Neural progenitor cell (in vitro differentiated cells): Measurements from ENCODE around the gene OR2T6. TPM values are rescaled to one million over a fixed set of nuclear protein-coding genes. Genes with fewer than 3 reads are reported as not detected.

Experiments used
- DNase-seq: peaks from one replicate; pipeline ENCODE4 v3.0.0-alpha.2; 2016; ENCODE audit warnings: low spot score
- H2AFZ ChIP-seq: fragments of 200-600 bp; sonication (generic); replicated peaks from 2 replicates; pipeline ENCODE4 v1.6.1; 2016; ENCODE audit warnings: antibody characterized with exemption
- H3F3A ChIP-seq: fragments of 200-600 bp; sonication (generic); 2 replicates; pipeline ENCODE4 v1.6.1; 2016; ENCODE audit warnings: antibody characterized with exemption, low read depth
- H3K27ac ChIP-seq: fragments of 200-600 bp; sonication (generic); 2 replicates; pipeline ENCODE4 v1.5.1; 2016; ENCODE audit warnings: mild to moderate bottlenecking
- H3K27me3 ChIP-seq: fragments of 200-600 bp; sonication (generic); 2 replicates; pipeline ENCODE4 v1.6.1; 2016; ENCODE audit warnings: mild to moderate bottlenecking, moderate library complexity
- H3K36me3 ChIP-seq: fragments of 200-600 bp; sonication (generic); 2 replicates; pipeline ENCODE4 v1.5.1; 2016
- H3K4me1 ChIP-seq: fragments of 200-600 bp; sonication (generic); 2 replicates; pipeline ENCODE4 v1.6.1; 2016; ENCODE audit warnings: mixed run types
- H3K4me2 ChIP-seq: fragments of 200-600 bp; sonication (generic); 2 replicates; pipeline ENCODE4 v1.6.1; 2016
- H3K4me3 ChIP-seq: fragments of 200-600 bp; sonication (generic); 2 replicates; pipeline ENCODE4 v1.5.1; 2016
- H3K79me2 ChIP-seq: fragments of 200-600 bp; sonication (generic); 2 replicates; pipeline ENCODE4 v1.6.1; 2016; ENCODE audit warnings: low read depth
- H3K9ac ChIP-seq: fragments of 200-600 bp; sonication (generic); 2 replicates; pipeline ENCODE4 v1.6.1; 2016
- H3K9me3 ChIP-seq: fragments of 200-600 bp; sonication (generic); 2 replicates; pipeline ENCODE4 v1.5.1; 2016; ENCODE audit warnings: low read depth
- H4K20me1 ChIP-seq: fragments of 200-600 bp; sonication (generic); 2 replicates; pipeline ENCODE4 v1.6.1; 2016; ENCODE audit warnings: low read depth
- H3K27ac Mint-ChIP-seq: 3 replicates; pipeline ENCODE4 v1.8.0; 2021; ENCODE audit warnings: mixed read lengths
- H3K27me3 Mint-ChIP-seq: 2 replicates; pipeline ENCODE4 v1.8.0; 2022; ENCODE audit warnings: low read depth, mild to moderate bottlenecking, inconsistent platforms, moderate library complexity, mixed read lengths; ENCODE audit not compliant: insufficient read depth
- H3K36me3 Mint-ChIP-seq: 3 replicates; pipeline ENCODE4 v1.8.0; 2021; ENCODE audit warnings: mixed read lengths
- H3K4me1 Mint-ChIP-seq: 3 replicates; pipeline ENCODE4 v1.8.0; 2021; ENCODE audit warnings: mixed read lengths
- H3K4me3 Mint-ChIP-seq: 3 replicates; pipeline ENCODE4 v1.8.0; 2021; ENCODE audit warnings: mild to moderate bottlenecking, moderate library complexity, mixed read lengths
- H3K9me3 Mint-ChIP-seq: 3 replicates; pipeline ENCODE4 v1.8.0; 2020; ENCODE audit warnings: mixed read lengths
- EZH2 ChIP-seq: fragments of 200-600 bp; sonication (generic); IDR thresholded peaks from 2 replicates; pipeline ENCODE4 v1.6.1; 2017; ENCODE audit warnings: antibody characterized with exemption, mild to moderate bottlenecking, moderate library complexity
- EZH2phosphoT487 ChIP-seq: fragments of 200-600 bp; sonication (generic); IDR thresholded peaks from 2 replicates; pipeline ENCODE4 v1.6.1; 2017; ENCODE audit warnings: antibody characterized with exemption
- total RNA-seq: library from RNA; depleted of rRNA; stranded (reverse); fragments of >200 nt; gene quantifications from 2 replicates; pipeline ENCODE4 v1.2.3, GENCODE V29; 2015; ENCODE audit warnings: low replicate concordance
- TF ChIP-seq, protein P1 (sequence below): fragments of 200-600 bp; sonication (generic); IDR thresholded peaks from 2 replicates; pipeline ENCODE4 v1.5.1; 2017; ENCODE audit warnings: antibody characterized with exemption, mild to moderate bottlenecking

Gene OR2T6
- total RNA-seq, 1 donor from 2014 or later: not detected

DNA sequence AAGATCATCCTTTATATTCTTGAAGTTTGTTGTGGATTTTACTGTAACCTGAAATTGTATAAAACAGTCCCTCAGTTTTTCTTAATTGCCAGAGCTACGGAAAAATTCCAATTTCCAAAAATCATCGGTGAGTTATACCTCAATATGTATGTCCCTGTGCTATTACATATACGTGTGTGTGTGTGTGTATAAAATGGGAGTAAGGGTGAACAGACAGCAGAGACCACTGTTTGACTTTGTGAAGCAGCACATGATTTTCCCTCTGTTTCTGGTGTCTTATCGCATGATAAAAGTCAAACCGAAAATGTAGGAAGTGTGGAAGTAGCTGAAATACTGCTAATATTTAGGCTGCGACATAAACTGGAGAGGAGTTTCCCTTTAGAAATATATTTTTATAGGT lies 28.5 kb downstream of the OR2T6 start:
- Histone ChIP-seq H3K9ac (no peak overlapping the region), H2AFZ (no peak overlapping the region), H3K79me2 (no peaks in the 10 kb centered on the region), H3K4me3 (no peak overlapping the region), H3F3A (no peaks in the 10 kb centered on the region), H3K27ac (no peak overlapping the region), H3K9me3 (peaks cover 35% of the 10 kb centered on the region), H4K20me1 (no peaks in the 10 kb centered on the region), H3K27me3 (no peaks in the 10 kb centered on the region), H3K4me1 (no peaks in the 10 kb centered on the region), H3K36me3 (no peaks in the 10 kb centered on the region), H3K4me2 (no peak overlapping the region)
- DNase-seq: no peak
- H3K4me1 Mint-ChIP-seq: no peaks in the 10 kb centered on the region
- no peaks in the 10 kb centered on the region for H3K27me3 Mint-ChIP-seq
- H3K36me3 Mint-ChIP-seq: no peaks in the 10 kb centered on the region
- peaks cover 23% of the 10 kb centered on the region for H3K9me3 Mint-ChIP-seq
- no peak overlapping the region for H3K27ac Mint-ChIP-seq
- no peak overlapping the region for H3K4me3 Mint-ChIP-seq
- TF ChIP-seq, protein P1, sequence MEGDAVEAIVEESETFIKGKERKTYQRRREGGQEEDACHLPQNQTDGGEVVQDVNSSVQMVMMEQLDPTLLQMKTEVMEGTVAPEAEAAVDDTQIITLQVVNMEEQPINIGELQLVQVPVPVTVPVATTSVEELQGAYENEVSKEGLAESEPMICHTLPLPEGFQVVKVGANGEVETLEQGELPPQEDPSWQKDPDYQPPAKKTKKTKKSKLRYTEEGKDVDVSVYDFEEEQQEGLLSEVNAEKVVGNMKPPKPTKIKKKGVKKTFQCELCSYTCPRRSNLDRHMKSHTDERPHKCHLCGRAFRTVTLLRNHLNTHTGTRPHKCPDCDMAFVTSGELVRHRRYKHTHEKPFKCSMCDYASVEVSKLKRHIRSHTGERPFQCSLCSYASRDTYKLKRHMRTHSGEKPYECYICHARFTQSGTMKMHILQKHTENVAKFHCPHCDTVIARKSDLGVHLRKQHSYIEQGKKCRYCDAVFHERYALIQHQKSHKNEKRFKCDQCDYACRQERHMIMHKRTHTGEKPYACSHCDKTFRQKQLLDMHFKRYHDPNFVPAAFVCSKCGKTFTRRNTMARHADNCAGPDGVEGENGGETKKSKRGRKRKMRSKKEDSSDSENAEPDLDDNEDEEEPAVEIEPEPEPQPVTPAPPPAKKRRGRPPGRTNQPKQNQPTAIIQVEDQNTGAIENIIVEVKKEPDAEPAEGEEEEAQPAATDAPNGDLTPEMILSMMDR: no peak
- no peak for TF ChIP-seq EZH2phosphoT487
- no peak for TF ChIP-seq EZH2

DNA sequence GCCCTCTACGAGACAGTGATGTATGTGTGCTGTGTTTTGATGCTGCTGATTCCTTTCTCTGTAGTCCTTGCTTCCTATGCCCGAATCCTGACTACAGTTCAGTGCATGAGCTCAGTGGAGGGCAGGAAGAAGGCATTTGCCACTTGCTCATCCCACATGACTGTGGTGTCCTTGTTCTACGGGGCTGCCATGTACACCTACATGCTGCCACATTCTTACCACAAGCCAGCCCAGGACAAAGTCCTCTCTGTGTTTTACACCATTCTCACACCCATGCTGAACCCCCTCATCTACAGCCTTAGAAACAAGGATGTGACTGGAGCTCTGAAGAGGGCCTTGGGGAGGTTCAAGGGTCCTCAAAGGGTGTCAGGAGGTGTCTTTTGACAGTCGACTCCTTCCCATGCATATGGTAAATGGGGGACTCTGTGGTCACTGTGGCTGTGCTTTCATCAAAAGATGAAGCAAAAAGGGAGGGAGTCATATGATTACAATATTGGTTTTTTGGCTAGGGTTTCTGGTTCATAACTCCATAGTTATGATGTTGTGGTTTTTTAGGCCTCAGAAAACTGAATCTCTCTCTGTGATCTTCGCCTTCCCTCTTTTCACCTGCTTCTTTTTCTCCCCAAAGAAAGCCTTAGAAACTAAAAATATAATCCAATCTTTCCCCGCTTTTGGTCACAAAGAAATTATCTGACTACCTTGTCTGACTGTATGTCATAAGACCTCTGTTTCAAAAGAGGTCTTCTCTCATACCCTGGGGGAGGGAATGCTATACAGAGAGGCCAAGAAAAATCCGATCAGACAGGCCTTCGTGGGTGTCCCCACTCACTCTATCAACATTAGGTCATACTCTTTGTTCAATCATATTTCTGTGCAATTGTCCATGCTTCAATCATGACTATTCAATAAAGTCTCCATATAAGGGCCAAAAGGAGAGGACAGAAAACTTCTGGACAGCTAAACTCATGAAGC lies 31.5 kb downstream of the OR2T6 start:
- Histone ChIP-seq H2AFZ (no peak overlapping the region), H3K4me3 (no peak overlapping the region), H3K9ac (no peak overlapping the region), H3K27me3 (no peaks in the 10 kb centered on the region), H3K36me3 (no peaks in the 10 kb centered on the region), H3K4me1 (no peaks in the 10 kb centered on the region), H3K4me2 (no peak overlapping the region), H3F3A (no peaks in the 10 kb centered on the region), H3K27ac (no peak overlapping the region), H3K9me3 (peaks cover 46% of the 10 kb centered on the region), H4K20me1 (no peaks in the 10 kb centered on the region), H3K79me2 (no peaks in the 10 kb centered on the region)
- TF ChIP-seq, protein P1: no peak
- no peak for TF ChIP-seq EZH2phosphoT487
- TF ChIP-seq EZH2: no peak
- no peak for DNase-seq
- H3K4me3 Mint-ChIP-seq: no peak overlapping the region
- peaks cover 34% of the 10 kb centered on the region for H3K9me3 Mint-ChIP-seq
- H3K36me3 Mint-ChIP-seq: no peaks in the 10 kb centered on the region
- no peak overlapping the region for H3K27ac Mint-ChIP-seq
- H3K4me1 Mint-ChIP-seq: no peaks in the 10 kb centered on the region
- H3K27me3 Mint-ChIP-seq: no peaks in the 10 kb centered on the region

DNA sequence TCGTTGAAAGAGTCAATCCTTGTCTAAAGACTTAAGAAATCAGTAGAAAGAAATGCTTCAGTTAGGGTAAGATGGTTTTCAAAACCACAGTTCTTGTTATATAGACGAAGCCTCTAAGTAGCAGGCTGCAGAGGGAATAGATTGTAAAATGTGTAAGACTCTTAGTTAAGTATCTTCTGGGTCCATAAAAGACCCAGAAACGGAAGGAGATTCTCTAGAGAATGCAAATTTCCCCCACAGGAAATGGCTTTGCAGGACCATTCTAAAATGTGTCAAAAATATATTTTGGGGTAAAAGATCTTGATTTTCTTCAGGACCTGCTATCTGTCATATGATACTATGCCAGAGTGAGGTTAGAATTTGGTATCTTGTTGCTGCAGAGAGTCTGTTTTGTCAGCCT lies 40.7 kb downstream of the OR2T6 start:
- Mint-ChIP-seq H3K4me3 (no peak overlapping the region), H3K27me3 (no peaks in the 10 kb centered on the region), H3K9me3 (peaks cover 57% of the 10 kb centered on the region), H3K27ac (no peak overlapping the region), H3K36me3 (no peaks in the 10 kb centered on the region), H3K4me1 (no peaks in the 10 kb centered on the region)
- H3K9ac ChIP-seq: no peak overlapping the region
- no peaks in the 10 kb centered on the region for H3K36me3 ChIP-seq
- peaks cover 27% of the 10 kb centered on the region for H3K9me3 ChIP-seq
- no peaks in the 10 kb centered on the region for H4K20me1 ChIP-seq
- no peaks in the 10 kb centered on the region for H3F3A ChIP-seq
- no peaks in the 10 kb centered on the region for H3K4me1 ChIP-seq
- H3K4me3 ChIP-seq: no peak overlapping the region
- no peaks in the 10 kb centered on the region for H3K79me2 ChIP-seq
- H2AFZ ChIP-seq: no peak overlapping the region
- no peak overlapping the region for H3K27ac ChIP-seq
- no peak overlapping the region for H3K4me2 ChIP-seq
- no peaks in the 10 kb centered on the region for H3K27me3 ChIP-seq
- TF ChIP-seq, protein P1: no peak
- TF ChIP-seq EZH2phosphoT487 (no peak), EZH2 (no peak)
- DNase-seq: no peak
